Activated CD8-positive, alpha-beta T cell treated with anti-CD3 and anti-CD28 coated beads for 36 hours (primary cell): ENCODE measurements around the gene ZNF665. TPM values are rescaled to one million over a fixed set of nuclear protein-coding genes. Genes with fewer than 3 reads are reported as not detected.

Experiments used
- ATAC-seq: fragments of 200-7000 bp; cut with Tn5 transposase; one replicate; pipeline ENCODE4 v1.10.0; 2021; ENCODE audit warnings: mild to moderate bottlenecking, moderate library complexity
- CTCF ChIA-PET: fragments of 350-600 bp; sonication (Branson Sonifier 250); formaldehyde crosslinking; loops from one replicate; lab custom pipeline; 2021; ENCODE audit warnings: antibody characterized with exemption; lab: Charles Lee
- POLR2A ChIA-PET: fragments of 350-600 bp; sonication (Branson Sonifier 250); formaldehyde crosslinking; loops from one replicate; lab custom pipeline; 2021; ENCODE audit warnings: antibody characterized with exemption; lab: Charles Lee
- DNase-seq: peaks from one replicate; pipeline ENCODE4 v3.0.0-alpha.2; 2020
- H3K27ac Mint-ChIP-seq: one replicate; pipeline ENCODE4 v1.8.0; 2021; ENCODE audit warnings: mild to moderate bottlenecking, mixed read lengths
- H3K27me3 Mint-ChIP-seq: one replicate; pipeline ENCODE4 v1.8.0; 2021; ENCODE audit warnings: mixed read lengths
- H3K36me3 Mint-ChIP-seq: one replicate; pipeline ENCODE4 v1.8.0; 2021; ENCODE audit warnings: low read depth, mixed read lengths
- H3K4me1 Mint-ChIP-seq: one replicate; pipeline ENCODE4 v1.8.0; 2021; ENCODE audit warnings: low read depth, mixed read lengths
- H3K4me3 Mint-ChIP-seq: one replicate; pipeline ENCODE4 v1.8.0; 2021; ENCODE audit warnings: mild to moderate bottlenecking, moderate library complexity, mixed read lengths
- H3K9me3 Mint-ChIP-seq: one replicate; pipeline ENCODE4 v1.8.0; 2021; ENCODE audit warnings: mixed read lengths
- intact Hi-C: fragments of 100-400 bp; cut with micrococcal nuclease; formaldehyde crosslinking; loops from one replicate; pipeline ENCODE4 v1.10.0; 2022
- total RNA-seq, 2 experiments: library from RNA; stranded (reverse); gene quantifications; one replicate each; pipeline ENCODE4 v1.2.3, GENCODE V29; 2021
- TF ChIP-seq, protein P1 (sequence below): fragments of 200-600 bp; IDR thresholded peaks from one replicate; pipeline ENCODE4 v1.8.0; 2022; ENCODE audit warnings: antibody characterized with exemption, mild to moderate bottlenecking

Gene ZNF665
- total RNA-seq, 2 experiments from 2014 or later: 7.5 to 9.3 TPM

DNA sequence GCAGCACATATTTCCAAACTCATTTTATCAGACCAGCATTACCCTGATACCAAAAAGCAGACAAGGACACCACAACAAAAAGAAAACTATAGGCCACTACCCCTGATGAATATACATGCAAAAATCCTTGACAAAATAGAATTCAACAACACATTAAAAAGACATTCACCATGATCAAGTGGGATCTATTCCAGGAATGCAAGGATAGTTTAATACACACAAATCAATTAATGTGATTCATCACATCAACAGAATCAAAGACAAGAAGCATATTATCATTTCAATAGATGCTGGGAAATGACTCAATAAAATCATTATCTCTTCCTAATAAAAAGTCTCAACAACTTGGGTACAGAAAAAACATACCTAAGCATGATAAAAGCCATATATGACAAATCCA, 45.5 kb downstream of the ZNF665 start:
- peaks cover 58% of the 10 kb centered on the region for H3K9me3 Mint-ChIP-seq
- no peak for ATAC-seq
- no peaks in the 10 kb centered on the region for H3K4me1 Mint-ChIP-seq
- peaks cover 86% of the 10 kb centered on the region for H3K36me3 Mint-ChIP-seq
- H3K27ac Mint-ChIP-seq: no peak overlapping the region
- no peak for DNase-seq
- TF ChIP-seq, protein P1, sequence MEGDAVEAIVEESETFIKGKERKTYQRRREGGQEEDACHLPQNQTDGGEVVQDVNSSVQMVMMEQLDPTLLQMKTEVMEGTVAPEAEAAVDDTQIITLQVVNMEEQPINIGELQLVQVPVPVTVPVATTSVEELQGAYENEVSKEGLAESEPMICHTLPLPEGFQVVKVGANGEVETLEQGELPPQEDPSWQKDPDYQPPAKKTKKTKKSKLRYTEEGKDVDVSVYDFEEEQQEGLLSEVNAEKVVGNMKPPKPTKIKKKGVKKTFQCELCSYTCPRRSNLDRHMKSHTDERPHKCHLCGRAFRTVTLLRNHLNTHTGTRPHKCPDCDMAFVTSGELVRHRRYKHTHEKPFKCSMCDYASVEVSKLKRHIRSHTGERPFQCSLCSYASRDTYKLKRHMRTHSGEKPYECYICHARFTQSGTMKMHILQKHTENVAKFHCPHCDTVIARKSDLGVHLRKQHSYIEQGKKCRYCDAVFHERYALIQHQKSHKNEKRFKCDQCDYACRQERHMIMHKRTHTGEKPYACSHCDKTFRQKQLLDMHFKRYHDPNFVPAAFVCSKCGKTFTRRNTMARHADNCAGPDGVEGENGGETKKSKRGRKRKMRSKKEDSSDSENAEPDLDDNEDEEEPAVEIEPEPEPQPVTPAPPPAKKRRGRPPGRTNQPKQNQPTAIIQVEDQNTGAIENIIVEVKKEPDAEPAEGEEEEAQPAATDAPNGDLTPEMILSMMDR: no peak
- H3K4me3 Mint-ChIP-seq: no peak overlapping the region
- no peaks in the 10 kb centered on the region for H3K27me3 Mint-ChIP-seq
- CTCF ChIA-PET: no interaction called here
- POLR2A ChIA-PET: no interaction called here
- intact Hi-C loops: no loop called here

DNA sequence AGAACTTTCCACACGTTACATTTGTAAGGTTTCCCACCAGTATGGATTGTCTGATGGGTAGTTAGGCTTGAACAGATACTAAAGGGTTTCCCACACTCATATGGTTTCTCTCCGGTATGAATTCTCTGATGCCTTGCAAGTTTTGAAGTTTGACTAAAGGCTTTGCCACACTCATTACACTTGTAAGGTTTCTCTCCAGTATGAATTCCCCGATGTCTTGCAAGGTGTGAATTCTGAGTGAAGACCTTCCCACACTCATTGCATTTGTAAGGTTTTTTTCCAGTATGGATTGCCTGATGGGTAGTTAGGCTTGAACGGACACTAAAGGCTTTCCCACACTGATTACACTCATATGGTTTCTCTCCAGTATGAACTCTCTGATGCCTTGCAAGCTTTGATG, 52.8 kb downstream of the ZNF665 start:
- Mint-ChIP-seq H3K9me3 (peaks cover 62% of the 10 kb centered on the region), H3K4me3 (no peak overlapping the region), H3K27me3 (no peaks in the 10 kb centered on the region), H3K4me1 (no peaks in the 10 kb centered on the region), H3K36me3 (peaks cover 68% of the 10 kb centered on the region), H3K27ac (no peak overlapping the region)
- intact Hi-C loops: no loop called here
- ATAC-seq (no peak), DNase-seq (no peak)
- ChIA-PET CTCF (no interaction called here), POLR2A (no interaction called here)
- TF ChIP-seq, protein P1: no peak

DNA sequence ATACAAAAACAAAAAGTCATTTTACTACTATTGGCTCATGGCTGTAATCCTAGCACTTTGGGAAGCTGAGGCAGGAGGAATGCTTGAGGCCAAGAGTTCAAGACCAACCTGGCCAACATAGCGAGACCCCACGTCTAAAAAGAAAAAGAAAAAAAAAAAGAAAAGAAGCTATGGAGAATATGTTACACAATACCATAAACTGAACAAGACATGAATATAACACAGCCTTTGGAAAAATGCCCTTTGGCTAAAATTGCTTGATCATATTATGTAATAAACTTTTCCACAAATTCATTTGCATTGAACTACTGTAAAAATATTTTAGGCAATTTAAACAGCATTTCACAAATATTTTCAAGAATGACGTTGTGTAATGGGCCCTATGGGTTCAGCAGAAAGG, 56.7 kb downstream of the ZNF665 start:
- Mint-ChIP-seq H3K27me3 (no peaks in the 10 kb centered on the region), H3K4me1 (peaks cover 8% of the 10 kb centered on the region), H3K27ac (no peak overlapping the region), H3K9me3 (peaks cover 60% of the 10 kb centered on the region), H3K36me3 (peaks cover 43% of the 10 kb centered on the region), H3K4me3 (no peak overlapping the region)
- ATAC-seq (no peak), DNase-seq (no peak)
- TF ChIP-seq, protein P1: no peak
- ChIA-PET POLR2A (interaction anchor here (1.0 kb wide), 1 partner anchor 40 kb away, joined by 3 read pairs; no protein-coding TSS in a partner anchor), CTCF (no interaction called here)
- intact Hi-C loops: no loop called here

DNA sequence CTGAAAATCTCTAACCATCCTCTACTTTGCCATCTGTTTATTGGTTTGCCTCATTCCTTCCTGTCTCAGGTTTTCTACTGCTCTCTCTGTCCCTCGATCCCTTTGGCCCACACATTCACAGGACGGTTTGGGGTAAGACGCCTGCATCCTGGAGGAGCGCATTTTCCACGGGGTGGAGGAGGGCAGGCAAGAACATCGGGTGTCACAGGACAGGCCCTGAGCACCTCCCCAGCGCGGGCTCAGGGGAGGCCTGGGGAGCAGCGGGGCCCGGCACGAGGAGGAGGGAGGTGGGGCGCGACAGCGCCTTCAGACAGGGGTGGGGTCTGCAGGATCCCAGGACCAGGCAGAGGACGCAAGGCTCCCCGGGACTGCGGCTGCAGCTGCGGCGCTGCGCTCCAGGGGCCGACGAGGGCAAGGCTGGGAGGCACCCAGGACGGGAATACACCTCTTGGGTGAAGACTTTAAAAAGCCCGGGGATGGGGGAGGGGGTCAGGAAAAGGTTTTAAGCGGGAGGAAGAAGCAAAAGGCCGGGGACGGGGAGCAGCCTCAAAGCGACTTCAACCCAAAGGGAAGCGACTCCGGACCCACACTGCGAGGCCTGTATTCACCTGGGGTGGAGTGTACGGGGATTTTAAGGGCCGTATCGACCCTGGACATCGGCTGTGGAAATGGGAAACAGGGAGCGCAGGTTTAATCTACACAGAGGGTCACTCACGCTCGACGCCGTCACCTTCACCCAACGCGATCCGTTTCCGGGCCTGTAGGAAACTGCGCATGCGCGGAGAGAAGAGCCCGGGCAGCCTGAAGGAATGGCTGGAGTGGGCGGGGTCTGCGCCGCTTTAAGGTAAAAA, 60.8 kb downstream of the ZNF665 start, which contains the start of gene ZNF415:
ZNF415 (minus strand) TSS at position 770 of the 851 bp plus-strand sequence. CDS start 10,234 bp downstream, outside the sequence.
- intact Hi-C loops: no loop called here
- H3K9me3 Mint-ChIP-seq: peaks cover 45% of the 10 kb centered on the region

More for the DNA sequence above, 60.8 kb downstream of the ZNF665 start, which contains the start of gene ZNF415:
- Mint-ChIP-seq H3K4me1 (peaks cover 12% of the 10 kb centered on the region), H3K36me3 (peaks cover 25% of the 10 kb centered on the region), H3K27ac (peak within 1 kb of the TSS; percentile 68), H3K27me3 (no peaks in the 10 kb centered on the region), H3K4me3 (peak within 1 kb of the TSS; percentile 76)
- CTCF ChIA-PET: no interaction called here
- POLR2A ChIA-PET: no interaction called here
- TF ChIP-seq, protein P1: no peak
- DNase-seq (peak; percentile 87), ATAC-seq (peak; percentile 94)
